ENCODE measurements around the gene ZFPM1. TPM values are rescaled to one million over a fixed set of nuclear protein-coding genes. Genes with fewer than 3 reads are reported as not detected.

Gene ZFPM1
- total RNA-seq, 2 donors from 2014 or later, result 4.1 to 21.5 TPM

- no peaks in the 10 kb centered on the region for H3K36me3 ChIP-seq
- no peaks in the 10 kb centered on the region for H3K27me3 ChIP-seq (replicated peaks; ENCODE audit: insufficient read depth)
- TF ChIP-seq, protein P1, sequence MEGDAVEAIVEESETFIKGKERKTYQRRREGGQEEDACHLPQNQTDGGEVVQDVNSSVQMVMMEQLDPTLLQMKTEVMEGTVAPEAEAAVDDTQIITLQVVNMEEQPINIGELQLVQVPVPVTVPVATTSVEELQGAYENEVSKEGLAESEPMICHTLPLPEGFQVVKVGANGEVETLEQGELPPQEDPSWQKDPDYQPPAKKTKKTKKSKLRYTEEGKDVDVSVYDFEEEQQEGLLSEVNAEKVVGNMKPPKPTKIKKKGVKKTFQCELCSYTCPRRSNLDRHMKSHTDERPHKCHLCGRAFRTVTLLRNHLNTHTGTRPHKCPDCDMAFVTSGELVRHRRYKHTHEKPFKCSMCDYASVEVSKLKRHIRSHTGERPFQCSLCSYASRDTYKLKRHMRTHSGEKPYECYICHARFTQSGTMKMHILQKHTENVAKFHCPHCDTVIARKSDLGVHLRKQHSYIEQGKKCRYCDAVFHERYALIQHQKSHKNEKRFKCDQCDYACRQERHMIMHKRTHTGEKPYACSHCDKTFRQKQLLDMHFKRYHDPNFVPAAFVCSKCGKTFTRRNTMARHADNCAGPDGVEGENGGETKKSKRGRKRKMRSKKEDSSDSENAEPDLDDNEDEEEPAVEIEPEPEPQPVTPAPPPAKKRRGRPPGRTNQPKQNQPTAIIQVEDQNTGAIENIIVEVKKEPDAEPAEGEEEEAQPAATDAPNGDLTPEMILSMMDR (IDR thresholded peaks at IDR 0.05), result no peak
- TF ChIP-seq POLR2A (IDR thresholded peaks at IDR 0.05), result no peak
- TF ChIP-seq POLR2AphosphoS5 (IDR thresholded peaks at IDR 0.05), result no peak
- intact Hi-C loops (cut with DNase I), result no loop called here
- H3K9me3 ChIP-seq, result no peaks in the 10 kb centered on the region
- H3K4me1 ChIP-seq (replicated peaks), result no peaks in the 10 kb centered on the region
- H3K4me3 ChIP-seq, result no peak overlapping the region
- 78% methylated on average over 14 of the region's 17 CpGs for WGBS
- no peak for DNase-seq (ENCODE audit: low spot score)
- no peak overlapping the region for H3K27ac ChIP-seq
Observed at GRCh38 chr16:88417684-88418476, 35.2 kb upstream of the ZFPM1 start.

DNA sequence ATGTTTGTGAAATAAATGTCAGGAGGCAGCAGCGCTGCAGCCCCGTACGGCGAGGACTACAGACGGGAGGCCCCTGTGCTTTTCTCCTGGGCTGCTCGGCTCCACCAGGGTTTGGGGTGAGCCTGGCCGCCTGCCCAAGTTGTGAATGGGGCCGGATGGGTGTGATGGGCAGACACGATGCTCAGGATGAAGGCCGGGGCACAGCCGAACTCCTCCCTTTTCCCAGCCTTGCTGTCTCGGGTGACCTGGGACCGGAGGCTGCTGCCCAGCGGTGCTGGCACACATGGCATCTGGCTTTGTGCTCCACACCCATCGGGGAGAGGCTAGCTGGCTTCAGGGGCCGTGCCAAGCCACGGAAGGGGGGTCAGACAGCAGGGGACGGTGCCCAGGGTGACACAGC is 34.2 kb upstream of the ZFPM1 start:
- TF ChIP-seq POLR2A (IDR thresholded peaks at IDR 0.05), result no peak
- TF ChIP-seq, protein P1 (IDR thresholded peaks at IDR 0.05), result no peak
- TF ChIP-seq POLR2AphosphoS5 (IDR thresholded peaks at IDR 0.05), result no peak
- H3K27ac ChIP-seq, result no peak overlapping the region
- no peaks in the 10 kb centered on the region for H3K36me3 ChIP-seq
- intact Hi-C loops (cut with DNase I), result no loop called here
- no peak overlapping the region for H3K4me3 ChIP-seq
- DNase-seq (ENCODE audit: low spot score), result no peak
- 73% methylated on average over 18 of the region's 18 CpGs for WGBS
- no peaks in the 10 kb centered on the region for H3K9me3 ChIP-seq
- H3K4me1 ChIP-seq (replicated peaks), result no peaks in the 10 kb centered on the region
- H3K27me3 ChIP-seq (replicated peaks; ENCODE audit: insufficient read depth), result no peaks in the 10 kb centered on the region

- Histone ChIP-seq H3K27me3 (replicated peaks; ENCODE audit: insufficient read depth) (no peaks in the 10 kb centered on the region), H3K9me3 (no peaks in the 10 kb centered on the region), H3K36me3 (no peaks in the 10 kb centered on the region), H3K27ac (no peak overlapping the region), H3K4me3 (no peak overlapping the region), H3K4me1 (replicated peaks) (peaks cover 3% of the 10 kb centered on the region)
- DNase-seq (ENCODE audit: low spot score), result no peak
- TF ChIP-seq, protein P1 (IDR thresholded peaks at IDR 0.05), result no peak
- 85% methylated on average over 10 of the region's 10 CpGs for WGBS
- intact Hi-C loops (cut with DNase I), result no loop called here
Observed at GRCh38 chr16:88419790-88420189, 33.3 kb upstream of the ZFPM1 start.

DNA sequence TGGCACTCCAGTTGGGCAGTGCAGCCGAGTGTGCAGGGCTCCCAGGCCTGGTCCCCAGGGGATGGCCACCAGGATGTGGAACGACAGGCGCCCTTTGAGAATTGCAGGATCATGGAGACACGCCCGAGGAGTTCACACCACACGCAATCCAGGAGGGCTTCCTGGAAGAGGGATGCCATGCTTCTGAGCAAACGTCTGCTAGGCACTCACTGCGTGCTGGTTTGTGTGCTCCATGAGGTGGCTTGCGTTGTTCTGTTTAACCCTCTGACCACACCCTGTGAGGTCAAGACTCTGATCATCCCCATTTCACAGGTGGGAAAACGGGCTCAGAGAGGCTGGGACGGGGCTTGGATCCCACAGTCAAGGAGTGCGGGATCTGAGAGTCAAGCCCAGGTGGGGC is 32.6 kb upstream of the ZFPM1 start:
- WGBS, result 82% methylated on average over 12 of the region's 12 CpGs
- no peaks in the 10 kb centered on the region for H3K27me3 ChIP-seq (replicated peaks; ENCODE audit: insufficient read depth)
- DNase-seq (ENCODE audit: low spot score), result no peak
- no peaks in the 10 kb centered on the region for H3K9me3 ChIP-seq
- H3K4me1 ChIP-seq (replicated peaks), result peaks cover 3% of the 10 kb centered on the region
- intact Hi-C loops (cut with DNase I), result no loop called here
- no peak overlapping the region for H3K4me3 ChIP-seq
- H3K27ac ChIP-seq, result no peak overlapping the region
- TF ChIP-seq POLR2AphosphoS5 (IDR thresholded peaks at IDR 0.05), result no peak
- no peak for TF ChIP-seq POLR2A (IDR thresholded peaks at IDR 0.05)
- TF ChIP-seq, protein P1 (IDR thresholded peaks at IDR 0.05), result no peak
- H3K36me3 ChIP-seq, result no peaks in the 10 kb centered on the region

DNA sequence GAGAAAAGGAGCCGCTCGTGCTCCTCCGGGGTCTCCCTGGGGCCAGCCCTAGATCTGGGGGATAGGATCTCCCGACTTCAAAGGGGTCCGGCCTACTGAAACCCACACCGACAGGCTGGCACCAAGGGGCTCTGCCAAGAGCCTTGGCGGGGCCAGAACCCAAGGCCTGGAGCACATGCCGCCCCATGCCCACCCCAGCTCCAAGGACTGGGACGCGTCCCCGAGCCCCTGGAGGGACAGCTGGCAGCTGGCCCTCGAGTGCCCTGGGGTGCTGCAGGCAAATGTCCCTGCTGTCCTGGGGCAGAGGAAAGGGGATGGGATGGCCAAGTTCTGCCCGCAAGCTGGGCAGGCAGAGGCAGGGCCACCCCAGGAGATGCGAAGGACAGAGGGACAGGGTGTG is 31.8 kb upstream of the ZFPM1 start:
- H3K9me3 ChIP-seq, result no peaks in the 10 kb centered on the region
- H3K36me3 ChIP-seq, result no peaks in the 10 kb centered on the region
- no peak overlapping the region for H3K27ac ChIP-seq
- WGBS, result 88% methylated on average over 13 of the region's 14 CpGs
- no peaks in the 10 kb centered on the region for H3K27me3 ChIP-seq (replicated peaks; ENCODE audit: insufficient read depth)
- peaks cover 3% of the 10 kb centered on the region for H3K4me1 ChIP-seq (replicated peaks)
- intact Hi-C loops (cut with DNase I), result no loop called here
- TF ChIP-seq POLR2A (IDR thresholded peaks at IDR 0.05), result no peak
- DNase-seq (ENCODE audit: low spot score), result no peak
- no peak overlapping the region for H3K4me3 ChIP-seq

Data from prostate gland (tissue), 2 donors.